ENCODE data around the gene HK3.

- TF ChIP-seq EZH2 (IDR thresholded peaks at IDR 0.05; ENCODE audit: borderline replicate concordance, low read length) (no peak), CTCF (IDR thresholded peaks at IDR 0.05; ENCODE audit: low read length) (no peak)
These were observed 10.3 kb downstream of the HK3 start for GRCh38 chr5:176888865-176889165.

Measured in OCI-LY1 (cell line).